VCaP (cell line): ENCODE data around the gene SSH2.

ENCODE experiments used
- H3K27ac ChIP-seq: fragments of 450-650 bp; 2 replicates; pipeline ENCODE4 v1.5.1; 2017
- TF ChIP-seq, protein P1 (sequence below): fragments of 450-650 bp; conservative IDR thresholded peaks from 2 replicates; pipeline ENCODE4 v1.5.1; 2017; ENCODE audit warnings: mild to moderate bottlenecking, moderate library complexity

The SSH2 gene

GRCh38 chr17:29827179-29827578, 102.8 kb downstream of the SSH2 start:
- TF ChIP-seq, protein P1, sequence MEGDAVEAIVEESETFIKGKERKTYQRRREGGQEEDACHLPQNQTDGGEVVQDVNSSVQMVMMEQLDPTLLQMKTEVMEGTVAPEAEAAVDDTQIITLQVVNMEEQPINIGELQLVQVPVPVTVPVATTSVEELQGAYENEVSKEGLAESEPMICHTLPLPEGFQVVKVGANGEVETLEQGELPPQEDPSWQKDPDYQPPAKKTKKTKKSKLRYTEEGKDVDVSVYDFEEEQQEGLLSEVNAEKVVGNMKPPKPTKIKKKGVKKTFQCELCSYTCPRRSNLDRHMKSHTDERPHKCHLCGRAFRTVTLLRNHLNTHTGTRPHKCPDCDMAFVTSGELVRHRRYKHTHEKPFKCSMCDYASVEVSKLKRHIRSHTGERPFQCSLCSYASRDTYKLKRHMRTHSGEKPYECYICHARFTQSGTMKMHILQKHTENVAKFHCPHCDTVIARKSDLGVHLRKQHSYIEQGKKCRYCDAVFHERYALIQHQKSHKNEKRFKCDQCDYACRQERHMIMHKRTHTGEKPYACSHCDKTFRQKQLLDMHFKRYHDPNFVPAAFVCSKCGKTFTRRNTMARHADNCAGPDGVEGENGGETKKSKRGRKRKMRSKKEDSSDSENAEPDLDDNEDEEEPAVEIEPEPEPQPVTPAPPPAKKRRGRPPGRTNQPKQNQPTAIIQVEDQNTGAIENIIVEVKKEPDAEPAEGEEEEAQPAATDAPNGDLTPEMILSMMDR = no peak
- no peak overlapping the region for H3K27ac ChIP-seq

DNA sequence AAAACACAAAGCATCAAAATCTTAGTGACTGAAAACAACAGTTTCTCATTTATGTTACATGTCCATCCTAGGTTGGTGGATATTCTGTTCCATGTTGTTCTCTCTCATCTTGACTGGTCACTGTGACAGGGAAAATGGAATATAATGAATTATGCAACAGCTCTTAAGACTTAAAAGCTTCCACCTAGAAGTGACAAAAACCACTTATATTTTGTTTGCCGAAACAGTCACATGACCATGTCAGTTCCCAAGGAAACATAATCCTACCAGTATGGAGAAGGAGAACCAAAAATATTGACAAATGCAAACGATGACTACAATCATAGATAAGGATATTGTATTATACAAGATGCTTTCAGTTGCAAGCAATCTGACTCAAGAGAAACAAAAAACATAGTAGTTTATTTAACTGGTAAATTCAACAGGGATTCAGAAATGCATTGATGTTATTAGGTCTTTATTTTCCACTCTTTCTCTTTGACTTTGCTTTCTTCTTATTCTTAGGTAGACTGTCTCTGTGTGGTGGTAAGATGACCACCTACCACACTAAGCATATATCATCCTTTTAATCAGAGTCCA, 103.8 kb downstream of the SSH2 start:
- TF ChIP-seq, protein P1 = no peak

DNA sequence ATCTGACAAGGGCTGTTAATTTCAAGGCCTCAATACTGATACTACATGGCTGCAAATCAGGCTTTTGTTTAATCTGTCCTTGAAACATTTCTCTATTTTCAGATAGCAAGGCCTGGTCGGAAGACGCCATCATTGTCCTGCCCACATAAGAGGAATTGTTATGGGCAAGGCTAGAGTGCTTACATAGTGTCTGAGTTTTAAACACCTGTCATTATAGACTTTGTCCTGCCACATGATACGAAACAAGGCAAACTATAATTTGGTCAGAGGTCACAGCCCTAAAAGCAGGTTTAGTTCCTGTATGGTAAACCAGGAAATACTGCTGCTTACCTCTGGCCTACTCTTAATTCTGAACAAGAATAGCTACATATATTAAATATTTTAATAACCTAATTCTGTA, 104.4 kb downstream of the SSH2 start:
- TF ChIP-seq, protein P1 = no peak
- no peak overlapping the region for H3K27ac ChIP-seq

More for the DNA sequence above, 103.8 kb downstream of the SSH2 start:
- no peak overlapping the region for H3K27ac ChIP-seq

GRCh38 chr17:29821897-29822296, 108.1 kb downstream of the SSH2 start:
- H3K27ac ChIP-seq = no peak overlapping the region
- TF ChIP-seq, protein P1 = no peak

GRCh38 chr17:29820425-29820824, 109.6 kb downstream of the SSH2 start:
- TF ChIP-seq, protein P1 = no peak

GRCh38 chr17:29807520-29808361, 122.3 kb downstream of the SSH2 start:
- TF ChIP-seq, protein P1 = peak; percentile 97
- peak overlapping the region; percentile 90 for H3K27ac ChIP-seq

More at GRCh38 chr17:29820425-29820824, 109.6 kb downstream of the SSH2 start:
- no peak overlapping the region for H3K27ac ChIP-seq

GRCh38 chr17:29802246-29802645, 127.8 kb downstream of the SSH2 start:
- peak overlapping the region; percentile 90 for H3K27ac ChIP-seq
- TF ChIP-seq, protein P1 = no peak
